ENCODE measurements around the gene TLK1.
"Not testable (repeated sequence)": the region's sequence is repeated elsewhere in the genome, so short reads cannot be mapped to it uniquely, and the experiment has no call there.

Gene TLK1

DNA sequence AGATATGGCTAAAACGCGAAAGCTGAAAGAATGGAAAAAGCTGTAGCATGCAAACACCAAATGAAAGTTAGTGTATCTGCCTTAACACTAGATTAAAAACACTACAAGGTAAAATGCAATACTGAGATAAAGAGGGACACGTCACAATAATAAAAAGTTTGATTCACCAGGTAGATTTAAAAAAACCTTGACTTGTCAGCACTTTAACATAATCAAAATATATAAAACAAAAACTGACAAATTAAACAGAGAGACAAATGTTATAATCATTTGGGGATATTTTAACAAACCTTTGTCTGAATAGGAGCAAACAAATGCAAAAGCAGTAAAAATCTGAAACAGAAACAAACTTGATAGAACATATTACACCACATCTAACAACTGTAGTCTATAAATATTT, 18.3 kb downstream of the TLK1 start:
- DNase-seq (ENCODE audit: low read depth), result no peak

- no peak for DNase-seq (ENCODE audit: low read depth)
Observed at GRCh38 chr2:171141320-171141719, 19.4 kb downstream of the TLK1 start.

GRCh38 chr2:171139860-171140259, 20.8 kb downstream of the TLK1 start:
- no peak for DNase-seq (ENCODE audit: low read depth)

- no peak for DNase-seq (ENCODE audit: low read depth)
Observed at GRCh38 chr2:171136024-171136423, 24.7 kb downstream of the TLK1 start.

GRCh38 chr2:171134624-171135230, 26.0 kb downstream of the TLK1 start:
- DNase-seq (ENCODE audit: low read depth), result no peak

GRCh38 chr2:171132086-171132485, 28.6 kb downstream of the TLK1 start:
- no peak for DNase-seq (ENCODE audit: low read depth)

- no peak for DNase-seq (ENCODE audit: low read depth)
Observed at GRCh38 chr2:171128461-171128860, 32.2 kb downstream of the TLK1 start.

- no peak for DNase-seq (ENCODE audit: low read depth)
Observed at GRCh38 chr2:171124541-171124940, 36.2 kb downstream of the TLK1 start.

GRCh38 chr2:171109571-171109970, 51.1 kb downstream of the TLK1 start:
- no peak for DNase-seq (ENCODE audit: low read depth)

DNA sequence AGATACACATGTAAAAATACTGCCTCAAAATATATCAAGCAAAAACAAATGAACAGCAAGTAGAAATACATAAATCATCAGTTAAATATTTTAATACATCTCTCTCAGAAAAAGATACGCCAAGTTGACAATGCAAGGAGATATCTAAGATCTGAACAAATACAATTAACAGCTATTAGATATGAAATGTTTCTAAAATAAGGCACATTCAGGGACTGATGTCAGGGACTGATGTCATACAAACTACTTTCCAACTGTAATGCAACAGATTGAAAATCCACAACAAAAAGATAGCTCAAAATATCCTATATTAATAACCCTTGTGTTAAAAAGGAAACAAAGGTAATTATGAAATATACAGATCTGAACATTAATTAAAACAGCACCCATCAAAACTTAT, 51.7 kb downstream of the TLK1 start:
- no peak for DNase-seq (ENCODE audit: low read depth)

DNA sequence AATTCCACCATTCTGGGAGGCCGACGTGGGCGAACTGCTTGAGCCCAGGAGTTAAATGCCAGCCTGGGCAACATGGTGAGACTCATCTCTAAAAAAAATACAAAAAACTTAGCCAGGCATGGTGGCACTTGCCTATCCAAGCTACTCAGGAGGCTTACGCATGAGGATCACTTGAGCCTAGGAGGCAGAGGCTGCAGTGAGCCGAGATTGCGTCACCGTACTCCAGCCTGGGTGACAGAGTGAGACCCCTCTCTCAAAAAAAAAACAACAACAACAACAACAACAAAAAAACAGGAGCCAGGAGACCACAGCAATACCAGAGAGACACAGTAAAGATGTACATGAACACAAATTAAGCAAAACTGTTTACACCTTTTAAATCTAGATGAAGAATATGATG, 52.9 kb downstream of the TLK1 start:
- DNase-seq (ENCODE audit: low read depth), result no peak

- no peak for DNase-seq (ENCODE audit: low read depth)
Observed at GRCh38 chr2:171104379-171104778, 56.3 kb downstream of the TLK1 start.

- DNase-seq (ENCODE audit: low read depth), result no peak
Observed at GRCh38 chr2:171102802-171103201, 57.9 kb downstream of the TLK1 start.

GRCh38 chr2:171100370-171100769, 60.3 kb downstream of the TLK1 start:
- no peak for DNase-seq (ENCODE audit: low read depth)

- no peak for DNase-seq (ENCODE audit: low read depth)
Observed at GRCh38 chr2:171098607-171099006, 62.1 kb downstream of the TLK1 start.

DNA sequence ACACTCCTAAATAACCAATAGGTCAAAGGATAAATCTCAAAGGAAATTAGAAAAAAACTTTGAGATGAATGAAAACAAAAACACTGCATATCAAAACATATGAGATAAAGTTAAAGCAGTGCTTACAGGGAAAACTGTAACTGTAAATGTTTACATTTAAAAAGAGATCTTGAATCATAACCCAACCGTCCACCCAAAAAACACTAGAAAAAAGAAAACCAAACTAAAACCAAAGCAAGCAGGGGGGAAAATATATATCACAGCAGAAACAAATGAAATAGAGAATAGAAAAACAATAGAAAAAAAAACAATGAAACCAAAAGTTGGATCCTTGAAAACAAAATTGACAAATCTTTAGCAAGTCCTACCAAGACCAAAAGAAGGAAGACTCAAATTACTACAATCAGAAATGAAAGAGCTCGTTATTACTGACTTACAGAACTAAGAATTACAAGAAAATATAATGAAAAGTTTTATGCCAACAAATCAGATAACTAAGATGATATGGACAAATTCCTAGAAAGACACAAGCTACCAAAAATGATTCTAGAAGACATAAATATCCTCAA, 65.6 kb downstream of the TLK1 start:
- no peak for DNase-seq (ENCODE audit: low read depth)

DNA sequence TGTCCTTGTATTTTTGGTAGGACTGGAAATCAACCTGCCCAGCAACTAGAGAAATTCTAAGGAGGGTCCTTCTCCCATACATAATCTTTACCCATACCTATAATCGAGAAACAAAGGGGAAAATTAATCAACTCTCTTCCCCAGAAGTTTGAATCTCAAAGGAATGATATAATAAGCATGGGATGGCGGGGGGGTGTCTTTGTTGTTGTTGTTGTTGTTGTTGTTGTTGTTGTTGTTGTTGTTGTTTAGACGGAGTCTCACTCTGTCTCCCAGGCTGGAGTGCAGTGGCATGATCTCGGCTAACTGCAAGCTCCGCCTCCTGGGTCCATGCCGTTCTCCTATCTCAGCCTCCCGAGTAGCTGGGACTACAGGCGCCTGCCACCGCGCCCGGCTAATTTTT, 69.2 kb downstream of the TLK1 start:
- DNase-seq (ENCODE audit: low read depth), result not testable (repeated sequence)

- no peak for DNase-seq (ENCODE audit: low read depth)
Observed at GRCh38 chr2:171089489-171089888, 71.2 kb downstream of the TLK1 start.

GRCh38 chr2:171088057-171088834, 72.4 kb downstream of the TLK1 start:
- no peak for DNase-seq (ENCODE audit: low read depth)

- DNase-seq (ENCODE audit: low read depth), result no peak
Observed at GRCh38 chr2:171087547-171087946, 73.1 kb downstream of the TLK1 start.

DNA sequence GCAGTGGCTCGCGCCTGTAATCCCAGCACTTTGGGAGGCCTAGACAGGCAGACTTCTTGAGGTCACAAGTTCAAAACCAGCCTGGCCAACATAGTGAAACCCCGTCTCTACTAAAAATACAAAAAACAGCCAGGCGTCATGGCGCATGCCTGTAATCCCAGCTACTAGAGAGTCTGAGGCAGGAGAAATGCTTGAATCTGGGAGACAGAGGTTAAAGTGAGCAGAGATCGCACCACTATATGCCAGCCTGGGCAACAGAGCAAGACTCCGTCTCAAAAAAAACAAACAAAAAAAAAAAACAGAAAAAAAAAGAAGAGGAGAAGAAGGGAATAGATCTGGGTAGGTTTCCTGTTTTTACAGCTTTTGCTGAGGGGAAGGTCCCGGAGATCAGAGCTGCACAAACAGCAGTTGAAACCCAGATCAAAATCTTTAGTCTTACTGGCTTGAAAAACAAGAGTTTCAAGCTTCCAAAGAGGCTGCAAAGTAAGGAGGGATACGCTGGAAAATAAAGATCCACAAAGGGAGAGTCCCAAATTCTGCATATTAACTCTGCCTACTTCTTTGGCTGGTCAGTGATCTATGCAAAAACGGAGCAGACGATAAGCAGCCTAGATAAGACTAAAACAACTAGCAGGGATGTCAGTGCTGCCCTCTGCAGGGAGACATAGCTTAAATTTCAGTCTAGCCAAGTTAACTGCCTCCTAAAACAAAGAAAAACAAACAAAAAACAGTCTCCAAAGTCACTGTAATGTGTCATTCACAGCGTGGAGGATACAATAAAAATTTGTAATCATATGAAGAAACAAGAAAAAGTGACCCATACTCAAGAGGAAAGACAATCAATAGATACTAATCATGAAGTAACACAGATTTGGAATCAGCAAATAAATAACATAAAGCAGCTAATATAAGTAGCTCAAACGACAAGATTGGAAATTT, 74.1 kb downstream of the TLK1 start:
- peak; percentile 53 for DNase-seq (ENCODE audit: low read depth)

DNA sequence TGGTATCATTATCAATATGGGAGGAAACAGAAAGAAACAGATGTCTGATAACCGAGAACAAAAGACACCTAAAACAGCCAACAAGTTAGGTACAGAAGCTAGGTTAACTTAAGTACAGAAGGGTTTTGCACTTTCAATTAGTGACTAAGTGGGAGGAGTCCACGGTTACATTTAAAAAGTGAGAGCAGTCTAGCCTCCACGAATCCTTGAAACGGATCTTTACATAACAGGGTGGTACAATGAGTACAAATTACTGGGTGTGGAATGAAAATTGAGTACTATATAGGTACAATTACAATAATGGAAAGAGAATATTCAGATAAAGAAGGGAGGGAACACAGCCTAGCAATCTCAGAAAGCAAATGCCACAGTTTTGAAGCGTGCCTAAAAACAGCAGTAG, 76.6 kb downstream of the TLK1 start:
- DNase-seq (ENCODE audit: low read depth), result no peak

All from fibroblast of gingiva (primary cell).